PC-3 (cell line): ENCODE measurements around the gene TMEM132D.

Source experiments
- EZH2phosphoT487 ChIP-seq: fragments of 300-600 bp; sonication (generic); IDR thresholded peaks from 2 replicates; pipeline ENCODE4 v1.6.1; 2018; ENCODE audit warnings: mild to moderate bottlenecking, antibody characterized with exemption, low read length, borderline replicate concordance
- TF ChIP-seq, protein P1 (sequence below): fragments of 300-600 bp; sonication (generic); conservative IDR thresholded peaks from 2 replicates; pipeline ENCODE4 v1.5.1; 2017; ENCODE audit warnings: antibody characterized with exemption, low read depth, mild to moderate bottlenecking, low read length

- TF ChIP-seq, protein P1, sequence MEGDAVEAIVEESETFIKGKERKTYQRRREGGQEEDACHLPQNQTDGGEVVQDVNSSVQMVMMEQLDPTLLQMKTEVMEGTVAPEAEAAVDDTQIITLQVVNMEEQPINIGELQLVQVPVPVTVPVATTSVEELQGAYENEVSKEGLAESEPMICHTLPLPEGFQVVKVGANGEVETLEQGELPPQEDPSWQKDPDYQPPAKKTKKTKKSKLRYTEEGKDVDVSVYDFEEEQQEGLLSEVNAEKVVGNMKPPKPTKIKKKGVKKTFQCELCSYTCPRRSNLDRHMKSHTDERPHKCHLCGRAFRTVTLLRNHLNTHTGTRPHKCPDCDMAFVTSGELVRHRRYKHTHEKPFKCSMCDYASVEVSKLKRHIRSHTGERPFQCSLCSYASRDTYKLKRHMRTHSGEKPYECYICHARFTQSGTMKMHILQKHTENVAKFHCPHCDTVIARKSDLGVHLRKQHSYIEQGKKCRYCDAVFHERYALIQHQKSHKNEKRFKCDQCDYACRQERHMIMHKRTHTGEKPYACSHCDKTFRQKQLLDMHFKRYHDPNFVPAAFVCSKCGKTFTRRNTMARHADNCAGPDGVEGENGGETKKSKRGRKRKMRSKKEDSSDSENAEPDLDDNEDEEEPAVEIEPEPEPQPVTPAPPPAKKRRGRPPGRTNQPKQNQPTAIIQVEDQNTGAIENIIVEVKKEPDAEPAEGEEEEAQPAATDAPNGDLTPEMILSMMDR = no peak
- TF ChIP-seq EZH2phosphoT487 = no peak
Measured at GRCh38 chr12:129304529-129304928, 599.3 kb downstream of the TMEM132D start.
